Activated gamma-delta T cell (primary cell): Measurements from ENCODE around the gene ATXN7L3.
"Not testable (repeated sequence)": the region's sequence is repeated elsewhere in the genome, so short reads cannot be mapped to it uniquely, and the experiment has no call there.

Experiments used
- DNase-seq: peaks from one replicate; lab custom pipeline; 2025; lab: John Stamatoyannopoulos, UW

The ATXN7L3 gene

DNA sequence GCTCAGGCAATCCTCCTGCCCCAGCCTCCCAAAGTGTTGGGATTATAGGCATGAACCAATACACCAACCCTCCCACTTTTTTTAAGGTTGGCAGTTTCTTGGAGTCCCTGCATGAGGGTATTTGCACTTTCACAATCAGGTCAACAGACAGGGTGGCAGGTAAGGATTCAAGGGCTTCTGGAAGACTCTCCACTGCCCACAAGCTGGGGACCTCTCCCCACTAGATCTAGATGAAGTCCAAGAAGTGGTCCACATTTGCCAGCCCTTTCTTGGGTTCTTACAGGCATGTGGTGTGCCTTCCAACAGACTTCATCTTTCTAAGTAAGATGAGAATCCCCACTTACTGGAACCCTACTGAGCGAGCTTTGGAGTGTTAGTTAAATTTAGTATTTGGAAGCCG lies 25.3 kb downstream of the ATXN7L3 start:
- DNase-seq, result no peak

DNA sequence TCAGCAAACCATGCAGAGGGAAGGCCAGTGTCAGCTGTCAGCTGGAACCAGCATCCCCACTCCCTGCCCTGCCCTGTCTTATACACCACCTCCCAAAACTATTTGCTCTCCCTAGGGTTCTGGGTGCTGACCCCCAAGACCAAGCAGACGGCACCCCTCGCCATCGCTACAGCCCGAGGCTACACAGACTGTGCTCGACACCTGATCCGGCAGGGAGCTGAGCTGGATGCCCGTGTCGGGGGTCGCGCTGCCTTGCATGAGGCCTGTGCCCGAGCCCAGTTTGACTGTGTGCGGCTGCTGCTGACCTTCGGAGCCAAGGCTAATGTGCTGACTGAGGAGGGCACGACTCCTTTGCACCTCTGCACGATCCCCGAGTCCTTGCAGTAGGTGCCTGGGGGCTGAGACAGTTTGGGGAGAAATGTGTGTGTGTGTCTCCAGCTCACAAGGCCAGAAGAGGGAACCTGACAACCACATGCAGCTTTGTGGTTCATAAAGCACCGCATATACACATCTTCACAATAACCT lies 27.7 kb downstream of the ATXN7L3 start:
- DNase-seq, result no peak

DNA sequence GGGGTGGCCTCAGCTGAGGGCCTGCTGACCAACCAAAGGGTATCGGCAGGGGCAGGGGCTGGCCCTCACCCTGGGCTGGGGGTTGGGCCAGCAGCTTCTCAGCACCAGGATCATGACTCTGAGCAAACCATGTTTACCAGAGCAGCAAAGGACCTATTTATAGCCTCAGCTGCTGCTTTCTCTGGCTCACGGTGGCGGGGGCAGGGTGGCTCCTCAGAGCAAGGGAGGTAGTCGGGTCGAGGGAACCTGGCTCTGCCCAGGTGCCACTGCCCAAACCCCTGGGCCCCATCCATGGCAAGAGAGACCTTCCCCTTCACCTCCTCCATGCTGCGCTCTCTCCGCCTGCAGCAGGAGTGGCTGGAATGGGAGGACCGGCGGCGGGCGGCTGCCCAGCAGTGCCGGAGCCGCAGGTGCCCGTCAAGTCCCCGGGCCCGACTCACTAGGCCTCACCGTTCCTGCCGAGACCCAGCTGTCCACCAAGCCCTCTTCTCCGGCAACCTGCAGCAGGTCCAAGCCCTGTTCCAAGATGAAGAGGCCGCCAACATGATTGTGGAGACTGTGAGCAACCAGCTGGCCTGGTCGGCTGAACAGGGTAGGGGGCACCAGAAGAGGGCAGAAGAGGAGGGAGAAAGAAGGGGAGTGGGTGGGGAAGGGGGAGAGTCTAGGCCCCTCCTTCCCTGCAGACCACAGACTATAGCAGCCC lies 29.0 kb downstream of the ATXN7L3 start, which contains the start of gene ASB16:
Gene ASB16 (plus strand): TSS at position 206 of the 703 bp plus-strand sequence. CDS start 86 bp downstream, at position 292.
- no peak for DNase-seq

DNA sequence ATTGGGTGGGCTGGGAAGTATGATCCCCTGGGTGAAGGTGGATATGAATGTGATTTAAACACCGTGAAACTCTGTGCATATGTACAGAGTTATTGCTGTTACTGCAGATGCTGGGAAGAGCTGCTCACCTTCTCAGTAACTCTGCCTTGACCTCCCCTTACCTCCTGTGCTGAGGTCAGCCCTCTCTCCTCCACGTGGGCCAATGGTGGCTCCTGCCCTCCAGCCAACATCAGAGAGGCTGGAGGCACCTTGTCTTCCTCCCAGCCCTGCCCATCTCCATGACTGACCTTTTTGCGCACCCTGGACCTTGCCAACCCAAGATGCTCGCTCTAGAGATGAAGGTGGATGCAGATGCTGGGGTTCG lies 29.6 kb downstream of the ATXN7L3 start:
- no peak for DNase-seq

DNA sequence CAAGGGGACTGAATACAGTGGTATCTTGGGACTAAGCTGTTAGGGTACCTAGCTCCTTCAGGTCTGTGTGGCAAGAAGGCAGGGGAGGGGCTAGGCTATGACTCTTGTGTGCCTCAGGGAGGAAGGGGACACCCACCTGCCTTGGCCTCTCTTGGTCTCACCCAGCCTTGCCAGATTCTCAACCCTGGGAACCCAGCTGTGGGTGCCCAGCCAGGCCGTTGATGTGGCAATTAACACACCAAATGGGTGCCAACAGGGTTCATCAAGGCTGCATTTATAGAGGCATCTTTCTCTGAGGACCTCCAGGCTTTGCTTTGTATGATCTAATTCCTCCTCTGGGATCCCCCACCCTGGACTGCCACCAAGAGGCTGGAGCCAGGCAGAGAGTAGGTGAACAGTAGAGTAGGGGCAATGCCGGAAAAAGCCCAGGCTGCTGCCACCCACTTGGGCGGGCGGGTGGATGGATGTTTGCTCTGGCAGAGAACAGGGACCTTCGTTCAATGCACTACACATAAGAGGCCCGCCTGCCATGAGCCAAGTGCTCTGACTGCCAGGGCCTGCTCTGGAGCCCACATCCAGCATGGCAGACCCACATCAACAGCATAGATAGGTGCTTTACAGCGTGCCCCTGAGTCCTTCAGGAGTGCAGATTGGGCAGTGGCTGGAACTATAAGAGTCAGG lies 32.4 kb downstream of the ATXN7L3 start:
- DNase-seq, result no peak

DNA sequence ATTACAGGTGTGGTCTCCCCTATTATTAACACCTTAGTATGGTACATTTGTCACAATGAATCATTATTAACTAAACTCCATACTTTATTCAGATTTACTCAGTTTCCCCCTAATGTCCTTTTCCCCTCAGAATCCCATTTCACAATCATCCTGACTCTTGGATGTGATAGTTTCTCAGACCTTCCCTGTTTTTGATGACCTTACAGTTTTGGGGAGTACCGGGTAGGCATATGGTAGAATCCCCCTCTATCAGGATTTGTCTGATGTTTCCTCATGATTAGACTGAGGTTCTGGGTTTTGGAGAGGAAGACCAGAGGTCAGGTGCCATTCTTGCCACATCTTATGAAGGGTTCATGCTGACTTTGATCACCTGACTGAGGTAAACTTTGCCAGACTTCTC lies 35.2 kb downstream of the ATXN7L3 start:
- no peak for DNase-seq

DNA sequence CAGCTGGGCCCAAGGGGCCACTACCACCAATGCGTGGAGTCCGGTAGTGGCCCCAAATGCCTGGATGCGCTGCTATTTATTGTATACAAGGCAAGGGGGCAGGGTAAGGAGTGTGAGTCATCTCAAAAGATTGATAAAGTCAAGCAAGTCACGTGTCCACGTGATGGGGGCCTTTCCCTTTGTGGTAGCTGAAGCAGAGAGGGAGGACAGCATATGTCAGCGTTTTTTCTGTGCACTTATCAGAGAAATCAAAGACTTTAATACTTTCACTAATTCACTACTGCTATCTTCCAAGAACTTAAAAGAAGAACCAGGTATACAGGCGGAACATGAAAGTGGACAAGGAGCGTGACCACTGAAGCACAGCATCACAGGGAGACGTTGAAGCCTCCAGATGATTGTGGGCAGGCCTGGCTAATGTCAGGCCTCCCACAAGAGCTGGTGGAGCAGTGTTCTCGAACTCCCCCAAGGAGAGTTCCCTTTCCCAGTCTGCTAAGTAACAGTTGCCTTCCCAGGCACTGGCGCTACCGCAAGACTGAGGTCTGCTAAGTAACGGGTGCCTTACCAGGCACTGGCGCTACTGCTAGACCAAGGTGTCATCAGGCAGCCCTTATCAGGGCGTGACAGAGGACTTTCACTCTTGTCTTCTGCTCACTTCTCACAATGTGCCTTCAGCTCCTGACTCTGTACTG lies 40.0 kb downstream of the ATXN7L3 start:
- no peak for DNase-seq

DNA sequence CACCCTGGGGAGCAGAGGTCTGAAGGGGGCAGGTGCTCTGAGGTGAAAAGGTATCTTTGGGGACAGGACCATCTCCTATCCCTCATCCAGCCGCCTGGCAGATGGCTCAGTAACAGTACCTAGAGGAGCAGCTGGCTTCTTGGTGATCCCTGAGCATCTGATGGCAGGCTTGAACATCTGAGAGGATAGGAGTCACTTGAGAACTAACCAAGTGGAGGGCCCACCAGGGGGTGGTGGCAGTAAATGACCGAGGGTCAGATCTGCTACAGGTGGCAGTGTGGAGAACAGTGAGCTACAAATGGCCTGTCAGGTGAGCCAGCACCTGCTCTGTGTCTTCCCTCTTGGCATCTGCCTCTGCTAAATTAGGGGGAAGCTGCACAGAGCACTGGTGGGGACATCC lies 44.2 kb downstream of the ATXN7L3 start:
- DNase-seq, result no peak

DNA sequence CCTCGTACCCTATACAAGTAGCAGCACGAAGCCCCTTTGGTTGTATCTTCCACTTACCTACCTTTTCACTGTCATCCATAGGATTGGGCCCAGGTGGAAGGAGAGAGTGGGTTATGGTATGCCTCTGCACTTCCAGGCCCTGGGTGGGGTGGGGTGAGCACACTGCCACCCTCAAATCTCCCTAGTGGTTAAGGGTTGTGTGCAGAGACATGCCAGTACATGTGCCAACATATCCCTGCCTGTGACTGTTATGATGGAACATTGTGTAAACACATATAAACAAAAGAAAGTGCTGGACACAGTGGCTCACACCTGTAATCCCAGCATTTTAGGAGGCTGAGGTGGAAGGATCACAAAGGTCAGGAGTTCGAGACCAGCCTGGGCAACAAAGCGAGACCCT lies 46.8 kb downstream of the ATXN7L3 start:
- DNase-seq, result no peak

DNA sequence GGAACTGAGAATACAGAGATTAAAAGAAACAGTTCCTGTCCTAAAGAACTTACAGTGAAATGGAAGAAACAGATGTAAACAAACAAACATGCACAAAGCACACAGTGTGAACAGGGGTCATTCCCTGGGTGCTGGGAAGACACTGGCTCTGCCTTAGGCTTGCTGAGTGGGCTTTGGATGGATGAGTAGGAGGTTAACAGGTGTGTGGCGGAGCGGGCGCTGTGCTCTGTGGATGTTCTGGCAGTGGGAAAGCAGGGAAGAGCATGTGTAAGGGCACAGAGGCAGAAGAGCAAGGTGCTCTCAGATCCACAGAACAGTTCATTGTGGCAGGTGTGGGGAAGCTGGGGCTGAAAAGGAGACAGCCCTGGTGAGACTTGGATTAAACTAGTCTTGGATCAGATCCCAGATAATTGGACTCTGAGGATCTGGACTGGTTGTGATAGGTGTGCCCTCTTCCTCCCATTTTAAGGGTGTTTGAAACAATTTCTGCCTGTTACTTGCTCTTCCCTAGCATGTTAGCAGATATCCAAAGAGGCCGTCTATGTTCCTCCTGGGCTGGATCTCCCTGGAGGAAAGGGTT lies 49.8 kb downstream of the ATXN7L3 start:
- no peak for DNase-seq

DNA sequence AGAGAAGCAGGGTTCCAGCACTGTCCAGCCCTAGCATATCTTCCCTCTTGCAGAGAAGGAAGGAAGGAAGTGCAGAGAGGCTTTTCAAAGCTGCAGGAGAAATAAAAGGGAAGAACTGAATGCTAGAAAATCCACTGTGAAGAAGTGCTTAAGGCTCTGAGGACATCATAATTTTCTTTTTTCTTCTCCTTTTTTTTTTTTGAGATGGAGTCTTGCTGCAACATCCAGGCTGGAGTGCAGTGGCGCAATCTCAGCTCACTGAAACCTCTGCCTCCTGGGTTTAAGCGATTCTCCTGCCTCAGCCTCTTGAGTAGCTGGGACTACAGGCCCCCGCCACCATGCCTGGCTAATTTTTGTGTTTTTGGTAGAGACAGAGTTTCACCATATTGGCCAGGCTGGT lies 50.6 kb downstream of the ATXN7L3 start:
- DNase-seq, result not testable (repeated sequence)

DNA sequence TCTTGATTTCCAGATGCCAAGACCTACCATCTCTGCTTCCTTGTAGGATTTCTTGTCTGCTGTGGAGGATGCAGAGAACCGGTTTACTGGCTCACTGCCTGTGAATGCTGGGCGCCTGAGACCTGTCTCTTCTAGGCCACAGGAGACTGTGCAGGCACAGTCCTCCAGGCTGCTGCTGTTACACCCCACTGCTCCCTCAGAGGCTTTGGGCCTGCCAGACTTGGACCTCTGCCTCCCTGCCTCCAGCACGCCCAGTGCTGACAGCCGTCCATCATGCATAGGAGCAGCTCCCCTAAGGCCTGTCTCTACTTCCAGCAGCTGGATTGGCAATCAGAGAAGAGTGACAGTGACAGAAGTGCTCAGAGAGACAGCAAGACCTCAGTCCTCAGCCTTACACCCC lies 51.9 kb downstream of the ATXN7L3 start:
- DNase-seq, result no peak

DNA sequence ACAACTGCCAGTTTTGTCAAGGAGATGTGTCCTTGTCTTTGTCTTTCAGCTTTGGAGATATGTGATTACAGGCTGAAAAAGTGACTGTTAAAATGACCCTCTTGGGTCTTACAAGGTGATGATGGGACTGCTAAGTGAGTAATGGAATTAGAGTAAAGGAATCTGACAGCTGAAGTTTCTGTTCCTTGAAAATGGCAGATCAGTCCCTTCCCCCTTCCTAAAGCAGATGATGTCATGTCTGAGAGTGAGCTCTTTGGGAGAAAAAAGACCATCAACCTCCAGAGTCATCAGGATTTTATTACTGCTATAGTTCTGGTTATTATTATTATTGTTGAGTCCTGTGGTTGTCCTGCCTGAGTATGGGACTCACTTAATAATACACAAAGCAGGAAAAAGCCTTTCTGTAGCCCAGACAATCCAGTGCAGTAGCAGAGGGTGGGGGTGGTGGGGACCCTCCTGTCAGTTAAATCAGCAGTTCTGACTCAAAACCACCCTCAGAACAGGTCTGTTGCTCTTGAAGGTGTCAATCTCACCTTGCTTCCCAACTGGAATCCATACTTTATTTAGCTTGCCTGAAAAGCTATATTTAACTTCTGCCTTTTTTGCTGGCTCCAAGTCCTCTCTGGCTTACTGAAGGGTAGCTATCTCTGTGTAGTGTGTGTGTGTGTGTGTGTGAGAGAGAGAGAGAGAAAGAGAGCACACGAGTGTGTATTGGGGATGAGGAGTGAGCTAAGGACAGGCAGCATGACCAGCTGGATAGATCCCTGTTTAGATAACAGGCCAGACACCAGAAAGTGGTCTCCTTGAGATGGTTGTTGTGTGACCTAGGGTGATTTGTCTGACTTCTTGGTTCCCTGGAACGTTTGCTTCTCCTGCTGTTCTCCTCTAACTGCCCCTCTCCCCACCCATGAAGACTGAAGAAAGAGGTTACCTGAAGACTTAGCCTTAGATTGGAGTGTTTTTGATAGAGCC lies 53.0 kb downstream of the ATXN7L3 start:
- DNase-seq, result no peak

DNA sequence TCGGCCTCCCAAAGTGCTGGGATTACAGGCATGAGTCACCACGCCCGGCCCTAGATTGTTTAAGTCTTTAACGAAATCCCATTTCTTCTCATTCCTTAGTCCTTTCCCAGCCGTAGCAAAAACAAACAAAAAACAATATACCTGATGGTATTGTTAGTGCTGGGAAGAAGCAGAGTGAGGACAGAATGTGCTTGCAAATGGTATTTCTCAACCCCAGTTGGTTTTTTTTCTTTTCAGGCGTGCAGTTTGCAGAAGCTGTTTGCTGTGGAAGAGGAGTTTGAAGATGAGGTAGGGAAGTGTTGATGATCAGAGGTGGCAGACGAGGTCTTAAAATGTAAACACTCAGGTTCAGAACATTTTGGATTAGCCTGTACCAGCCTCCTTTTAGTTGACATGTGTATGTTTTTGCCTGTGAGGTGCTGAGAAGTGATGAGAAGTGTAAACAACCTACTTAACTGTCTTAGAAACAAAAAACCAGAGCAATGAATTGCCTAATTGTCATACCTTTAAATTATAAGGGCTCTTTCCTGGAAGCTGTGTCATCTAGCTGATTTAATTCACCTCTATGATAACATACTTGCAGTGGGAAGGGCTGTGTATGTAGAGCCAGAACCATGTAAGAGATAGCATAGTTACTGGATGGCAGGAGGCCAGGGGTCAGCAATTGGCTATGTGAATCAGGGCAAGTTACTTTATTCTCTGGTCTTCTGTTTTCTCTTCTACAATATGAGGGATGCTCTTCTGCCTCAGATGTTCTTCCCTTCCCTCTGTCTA lies 54.5 kb downstream of the ATXN7L3 start:
- DNase-seq, result no peak

DNA sequence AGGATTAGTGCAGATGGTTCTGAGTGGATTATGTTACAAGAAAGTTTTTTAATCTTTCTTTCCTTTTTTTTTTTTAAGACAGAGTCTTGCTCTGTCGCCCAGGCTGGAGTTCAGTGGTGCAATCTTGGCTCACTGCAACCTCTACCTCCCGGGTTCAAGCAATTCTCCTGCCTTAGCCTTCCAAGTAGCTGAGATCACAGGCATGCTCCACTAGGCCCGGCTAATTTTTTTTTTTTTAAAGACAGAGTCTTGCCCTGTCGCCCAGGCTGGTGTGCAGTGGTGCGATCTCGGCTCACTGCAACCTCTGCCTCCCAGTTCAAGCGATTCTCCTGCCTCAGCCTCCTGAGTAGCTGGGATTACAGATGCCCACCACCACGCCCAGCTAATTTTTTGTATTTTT lies 55.8 kb downstream of the ATXN7L3 start:
- DNase-seq, result not testable (repeated sequence)
